ENCODE results near the gene SLC24A3. TPM values are rescaled to one million over a fixed set of nuclear protein-coding genes. Genes with fewer than 3 reads are reported as not detected.

SLC24A3 gene
- total RNA-seq, 2 donors from 2014 or later = 1.4 to 3.7 TPM

DNA sequence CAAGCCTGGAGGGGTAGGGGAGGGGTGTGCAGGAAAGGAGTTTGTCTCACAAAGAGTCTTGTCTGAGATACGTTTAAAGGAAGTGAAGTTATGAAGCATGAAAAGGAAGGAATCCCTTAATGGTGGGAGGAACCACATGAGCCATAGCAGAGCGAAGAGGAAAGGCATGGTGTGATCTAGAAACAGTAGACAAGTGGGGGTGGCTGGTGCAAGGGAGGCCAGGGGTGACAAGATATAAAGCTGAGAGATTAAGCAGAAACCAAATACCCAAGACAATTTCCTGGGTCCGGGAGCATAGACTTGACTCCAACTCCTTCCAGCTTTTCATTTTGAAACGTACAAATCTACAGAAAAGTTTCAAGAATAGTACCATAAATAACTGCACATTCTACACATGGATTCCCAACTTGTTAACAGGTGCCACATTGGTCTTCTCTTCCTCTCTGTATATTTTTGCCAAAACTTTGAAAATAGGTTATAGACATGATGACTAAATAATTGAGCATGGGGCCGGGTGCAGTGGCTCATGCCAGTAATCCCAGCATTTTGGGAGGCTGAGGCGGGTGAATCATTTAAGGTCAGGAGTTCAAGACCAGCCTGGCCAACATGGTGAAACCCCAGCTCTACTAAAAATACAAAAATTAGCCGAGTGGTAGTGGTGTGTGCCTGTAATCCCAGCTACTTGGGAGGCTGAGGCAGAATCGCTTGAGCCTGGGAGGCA is 211.6 kb downstream of the SLC24A3 start:
- Histone ChIP-seq H3K36me3 (no peaks in the 10 kb centered on the region), H3K27ac (no peak overlapping the region), H3K4me1 (no peaks in the 10 kb centered on the region), H3K4me3 (no peak overlapping the region), H3K27me3 (no peaks in the 10 kb centered on the region), H3K9me3 (no peaks in the 10 kb centered on the region)
- TF ChIP-seq, protein P1, sequence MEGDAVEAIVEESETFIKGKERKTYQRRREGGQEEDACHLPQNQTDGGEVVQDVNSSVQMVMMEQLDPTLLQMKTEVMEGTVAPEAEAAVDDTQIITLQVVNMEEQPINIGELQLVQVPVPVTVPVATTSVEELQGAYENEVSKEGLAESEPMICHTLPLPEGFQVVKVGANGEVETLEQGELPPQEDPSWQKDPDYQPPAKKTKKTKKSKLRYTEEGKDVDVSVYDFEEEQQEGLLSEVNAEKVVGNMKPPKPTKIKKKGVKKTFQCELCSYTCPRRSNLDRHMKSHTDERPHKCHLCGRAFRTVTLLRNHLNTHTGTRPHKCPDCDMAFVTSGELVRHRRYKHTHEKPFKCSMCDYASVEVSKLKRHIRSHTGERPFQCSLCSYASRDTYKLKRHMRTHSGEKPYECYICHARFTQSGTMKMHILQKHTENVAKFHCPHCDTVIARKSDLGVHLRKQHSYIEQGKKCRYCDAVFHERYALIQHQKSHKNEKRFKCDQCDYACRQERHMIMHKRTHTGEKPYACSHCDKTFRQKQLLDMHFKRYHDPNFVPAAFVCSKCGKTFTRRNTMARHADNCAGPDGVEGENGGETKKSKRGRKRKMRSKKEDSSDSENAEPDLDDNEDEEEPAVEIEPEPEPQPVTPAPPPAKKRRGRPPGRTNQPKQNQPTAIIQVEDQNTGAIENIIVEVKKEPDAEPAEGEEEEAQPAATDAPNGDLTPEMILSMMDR (IDR thresholded peaks at IDR 0.05) = no peak
- DNase-seq (ENCODE audit: low spot score) = no peak

DNA sequence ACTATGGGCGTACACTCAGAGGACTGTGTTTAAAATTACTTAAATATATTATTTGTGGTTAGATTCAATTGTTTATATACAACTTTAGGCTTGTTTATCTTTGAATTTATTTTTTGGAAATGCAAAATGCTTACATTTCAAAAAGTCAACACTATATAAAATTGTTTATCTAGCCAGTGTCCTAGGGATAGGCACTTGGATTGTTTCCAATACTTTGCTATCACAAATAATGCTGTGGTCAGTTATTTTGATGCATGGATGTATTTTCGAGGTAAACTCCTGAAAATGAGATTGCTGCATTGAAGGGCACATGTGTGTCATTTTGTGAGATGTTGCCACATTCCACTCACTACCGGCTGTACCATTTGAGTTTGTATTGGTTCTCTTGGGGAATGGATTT is 213.9 kb downstream of the SLC24A3 start:
- no peaks in the 10 kb centered on the region for H3K4me1 ChIP-seq
- H3K36me3 ChIP-seq = no peaks in the 10 kb centered on the region
- no peak for DNase-seq (ENCODE audit: low spot score)
- no peak overlapping the region for H3K4me3 ChIP-seq
- TF ChIP-seq, protein P1 (IDR thresholded peaks at IDR 0.05) = no peak
- no peaks in the 10 kb centered on the region for H3K27me3 ChIP-seq
- H3K27ac ChIP-seq = no peak overlapping the region
- no peaks in the 10 kb centered on the region for H3K9me3 ChIP-seq

DNA sequence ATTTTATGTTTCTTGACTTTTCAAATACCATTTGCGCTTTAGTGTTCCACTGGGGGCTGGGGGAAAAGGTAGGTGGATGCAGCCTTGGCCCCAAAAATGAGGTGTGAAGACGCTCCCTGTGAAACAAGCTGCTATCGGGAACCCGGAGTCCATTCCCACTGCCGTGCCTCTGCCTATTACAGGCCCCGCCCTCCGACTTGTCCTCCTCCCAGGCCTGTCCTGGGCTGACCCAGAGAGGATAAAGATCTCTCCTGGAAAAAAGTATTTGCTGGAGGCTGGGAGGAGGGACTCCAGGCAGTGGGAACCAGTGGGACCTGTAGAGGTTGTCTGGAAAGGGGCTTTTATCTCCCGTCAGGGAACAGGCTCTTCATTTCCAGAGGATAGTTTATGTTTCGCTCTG is 215.0 kb downstream of the SLC24A3 start:
- TF ChIP-seq, protein P1 (IDR thresholded peaks at IDR 0.05) = no peak
- no peaks in the 10 kb centered on the region for H3K9me3 ChIP-seq
- no peak for DNase-seq (ENCODE audit: low spot score)
- H3K4me1 ChIP-seq = no peaks in the 10 kb centered on the region
- no peaks in the 10 kb centered on the region for H3K36me3 ChIP-seq
- H3K27ac ChIP-seq = no peak overlapping the region
- H3K4me3 ChIP-seq = no peak overlapping the region
- no peaks in the 10 kb centered on the region for H3K27me3 ChIP-seq

DNA sequence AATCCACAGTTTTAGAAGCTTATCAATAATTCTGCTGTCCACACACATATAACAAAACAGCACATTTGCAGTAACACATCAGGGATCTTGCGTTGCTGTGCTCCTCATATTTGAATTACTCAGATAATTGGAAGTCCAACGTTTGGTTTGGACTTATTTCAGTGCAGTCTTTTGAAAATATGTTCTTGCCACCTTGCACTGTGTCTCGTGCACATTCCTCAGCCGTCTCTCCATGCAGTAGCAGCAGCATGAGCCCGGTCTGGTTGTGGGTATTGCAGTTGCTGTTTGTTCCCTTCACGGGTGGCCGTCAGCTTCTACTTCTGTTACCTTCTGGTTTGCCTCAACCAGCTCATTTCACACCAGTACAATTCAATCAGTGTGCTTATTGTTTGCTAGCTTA is 215.5 kb downstream of the SLC24A3 start:
- no peak overlapping the region for H3K27ac ChIP-seq
- no peaks in the 10 kb centered on the region for H3K9me3 ChIP-seq
- DNase-seq (ENCODE audit: low spot score) = no peak
- no peaks in the 10 kb centered on the region for H3K27me3 ChIP-seq
- no peaks in the 10 kb centered on the region for H3K4me1 ChIP-seq
- no peak overlapping the region for H3K4me3 ChIP-seq
- H3K36me3 ChIP-seq = no peaks in the 10 kb centered on the region
- TF ChIP-seq, protein P1 (IDR thresholded peaks at IDR 0.05) = no peak

DNA sequence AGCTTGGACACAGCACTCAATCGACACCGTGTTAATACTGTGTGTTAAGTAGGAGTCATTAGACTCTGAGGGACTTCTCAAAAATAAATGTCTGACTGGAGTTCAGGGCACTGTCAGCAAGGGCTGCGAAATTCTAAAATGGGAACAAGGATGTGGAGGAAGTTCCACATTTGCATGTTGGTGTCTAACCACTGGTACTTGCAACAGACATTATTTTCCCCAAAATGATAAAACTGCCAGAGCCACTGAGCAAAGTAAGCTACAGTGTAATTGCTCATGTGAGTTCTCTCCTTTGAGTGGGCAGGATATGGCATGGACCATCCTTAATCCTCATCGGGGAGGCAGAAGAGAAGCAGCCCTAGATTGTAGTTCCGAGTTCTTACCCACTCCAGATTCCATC is 215.9 kb downstream of the SLC24A3 start:
- Histone ChIP-seq H3K27ac (no peak overlapping the region), H3K9me3 (no peaks in the 10 kb centered on the region), H3K4me1 (no peaks in the 10 kb centered on the region), H3K4me3 (no peak overlapping the region), H3K27me3 (no peaks in the 10 kb centered on the region), H3K36me3 (no peaks in the 10 kb centered on the region)
- TF ChIP-seq, protein P1 (IDR thresholded peaks at IDR 0.05) = no peak
- no peak for DNase-seq (ENCODE audit: low spot score)

DNA sequence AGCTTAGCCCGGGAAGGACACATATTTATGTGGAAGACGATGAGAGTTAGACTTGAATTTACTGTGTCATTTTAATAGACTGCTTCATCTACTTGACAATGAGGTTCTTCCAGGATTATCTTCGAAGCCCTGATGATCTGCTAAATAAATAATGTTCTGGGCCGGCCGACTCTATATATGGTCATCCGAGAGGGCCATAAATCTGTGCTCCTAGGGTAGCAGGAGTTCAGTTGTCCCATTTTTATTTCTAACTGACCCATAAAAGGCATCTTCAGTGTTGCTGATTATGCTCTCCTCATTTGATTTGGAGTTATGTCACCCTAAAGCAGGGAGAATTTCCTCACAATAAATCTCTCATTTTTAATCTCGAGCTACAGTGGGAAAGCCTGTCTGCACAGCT is 217.1 kb downstream of the SLC24A3 start:
- Histone ChIP-seq H3K27me3 (no peaks in the 10 kb centered on the region), H3K27ac (no peak overlapping the region), H3K4me3 (no peak overlapping the region), H3K36me3 (no peaks in the 10 kb centered on the region), H3K4me1 (no peaks in the 10 kb centered on the region), H3K9me3 (no peaks in the 10 kb centered on the region)
- TF ChIP-seq, protein P1 (IDR thresholded peaks at IDR 0.05) = no peak
- DNase-seq (ENCODE audit: low spot score) = no peak
